ENCODE data around the gene C16orf90. TPM values are rescaled to one million over a fixed set of nuclear protein-coding genes. Genes with fewer than 3 reads are reported as not detected.
"Not testable (repeated sequence)": the region's sequence is repeated elsewhere in the genome, so short reads cannot be mapped to it uniquely, and the experiment has no call there.

C16orf90 gene
- total and polyA plus RNA-seq, 2 donors (not counting 1 experiment from before 2014, with no cell fraction given) = not detected

GRCh38 chr16:3529175-3529574 is 33.9 kb upstream of the C16orf90 start:
- DNase-seq (ENCODE audit: low read depth in 2 of 2) = no peak
- no peaks in the 10 kb centered on the region for H3K4me1 ChIP-seq (ENCODE audit: control insufficient read depth, extremely low read depth, insufficient read depth, low read length)
- H3K9me3 ChIP-seq (ENCODE audit: control insufficient read depth, insufficient read depth, low read depth, low read length) = no peaks in the 10 kb centered on the region
- H3K27me3 ChIP-seq (ENCODE audit: control insufficient read depth, insufficient read depth, low read length) = no peaks in the 10 kb centered on the region
- H3K4me3 ChIP-seq (replicated peaks in 1 of 4; ENCODE audit: control extremely low read depth in 1 of 4, insufficient read depth in 1 of 4, low read depth in 3 of 4, low read length in 4 of 4) = no peak overlapping the region
- H3K36me3 ChIP-seq (ENCODE audit: control insufficient read depth, insufficient read depth, low read length) = peaks cover 9% of the 10 kb centered on the region
- no peak for TF ChIP-seq EZH2 (IDR thresholded peaks at IDR 0.05; ENCODE audit: low read length, missing control alignments)
- no peak for TF ChIP-seq CTCF (conservative IDR thresholded peaks at IDR 0.05 in 1 of 2, IDR thresholded peaks at IDR 0.05 in 1 of 2; ENCODE audit: low read depth in 1 of 2, low read length in 2 of 2)
- no peaks in the 10 kb centered on the region for H4K20me1 ChIP-seq (ENCODE audit: control insufficient read depth, extremely low read depth, insufficient read depth, low read length)
- H3K9ac ChIP-seq (ENCODE audit: insufficient read depth, low read length) = no peak overlapping the region
- no peak overlapping the region for H3K27ac ChIP-seq (ENCODE audit: insufficient read depth, low read length)
- no peak overlapping the region for H3K4me2 ChIP-seq (ENCODE audit: extremely low read depth, insufficient read depth, low read length)
- H2AFZ ChIP-seq (ENCODE audit: low read length) = no peak overlapping the region
- H3K79me2 ChIP-seq (ENCODE audit: control insufficient read depth, insufficient read depth, low read length) = no peaks in the 10 kb centered on the region

- DNase-seq (ENCODE audit: low read depth in 2 of 2) = no peak
- Histone ChIP-seq H3K9ac (ENCODE audit: insufficient read depth, low read length) (no peak overlapping the region), H3K27ac (ENCODE audit: insufficient read depth, low read length) (no peak overlapping the region), H2AFZ (ENCODE audit: low read length) (no peak overlapping the region), H3K4me1 (ENCODE audit: control insufficient read depth, extremely low read depth, insufficient read depth, low read length) (no peaks in the 10 kb centered on the region), H4K20me1 (ENCODE audit: control insufficient read depth, extremely low read depth, insufficient read depth, low read length) (no peaks in the 10 kb centered on the region), H3K4me3 (replicated peaks in 1 of 4; ENCODE audit: control extremely low read depth in 1 of 4, insufficient read depth in 1 of 4, low read depth in 3 of 4, low read length in 4 of 4) (no peak overlapping the region), H3K4me2 (ENCODE audit: extremely low read depth, insufficient read depth, low read length) (no peak overlapping the region), H3K36me3 (ENCODE audit: control insufficient read depth, insufficient read depth, low read length) (peaks cover 9% of the 10 kb centered on the region), H3K9me3 (ENCODE audit: control insufficient read depth, insufficient read depth, low read depth, low read length) (no peaks in the 10 kb centered on the region), H3K27me3 (ENCODE audit: control insufficient read depth, insufficient read depth, low read length) (no peaks in the 10 kb centered on the region), H3K79me2 (ENCODE audit: control insufficient read depth, insufficient read depth, low read length) (no peaks in the 10 kb centered on the region)
- TF ChIP-seq CTCF (conservative IDR thresholded peaks at IDR 0.05 in 1 of 2, IDR thresholded peaks at IDR 0.05 in 1 of 2; ENCODE audit: low read depth in 1 of 2, low read length in 2 of 2) (no peak), EZH2 (IDR thresholded peaks at IDR 0.05; ENCODE audit: low read length, missing control alignments) (no peak)
These were observed 33.1 kb upstream of the C16orf90 start for GRCh38 chr16:3528406-3528805.

GRCh38 chr16:3527216-3527829 is 32.0 kb upstream of the C16orf90 start:
- H3K9ac ChIP-seq (ENCODE audit: insufficient read depth, low read length); H3K27me3 ChIP-seq (ENCODE audit: control insufficient read depth, insufficient read depth, low read length); H3K9me3 ChIP-seq (ENCODE audit: control insufficient read depth, insufficient read depth, low read depth, low read length); H4K20me1 ChIP-seq (ENCODE audit: control insufficient read depth, extremely low read depth, insufficient read depth, low read length); H3K27ac ChIP-seq (ENCODE audit: insufficient read depth, low read length); H2AFZ ChIP-seq (ENCODE audit: low read length); H3K4me2 ChIP-seq (ENCODE audit: extremely low read depth, insufficient read depth, low read length); H3K4me1 ChIP-seq (ENCODE audit: control insufficient read depth, extremely low read depth, insufficient read depth, low read length); H3K36me3 ChIP-seq (ENCODE audit: control insufficient read depth, insufficient read depth, low read length); H3K4me3 ChIP-seq (replicated peaks in 1 of 4; ENCODE audit: control extremely low read depth in 1 of 4, insufficient read depth in 1 of 4, low read depth in 3 of 4, low read length in 4 of 4); H3K79me2 ChIP-seq (ENCODE audit: control insufficient read depth, insufficient read depth, low read length): not testable (repeated sequence)
- peak; percentile 62 to 65 for TF ChIP-seq CTCF (conservative IDR thresholded peaks at IDR 0.05 in 1 of 2, IDR thresholded peaks at IDR 0.05 in 1 of 2; ENCODE audit: low read depth in 1 of 2, low read length in 2 of 2)
- peak; percentile 53 to 64 for DNase-seq (ENCODE audit: low read depth in 2 of 2)

Data from fibroblast of lung (primary cell).